Suprapubic skin (tissue), 4 donors: ENCODE measurements around the gene SOAT1. TPM values are rescaled to one million over a fixed set of nuclear protein-coding genes. Genes with fewer than 3 reads are reported as not detected.

Experiments used
- DNase-seq, 2 donors: peaks; one replicate each; pipeline ENCODE4 v3.0.0-alpha.2; 2019; ENCODE audit warnings: low spot score in 2 of 2
- H3K27ac ChIP-seq: fragments of 200-600 bp; sonication (generic); one replicate; pipeline ENCODE4 v1.5.1; 2019
- H3K27me3 ChIP-seq: fragments of 200-600 bp; sonication (generic); one replicate; pipeline ENCODE4 v1.5.1; 2019
- H3K36me3 ChIP-seq: fragments of 200-600 bp; sonication (generic); one replicate; pipeline ENCODE4 v1.5.1; 2019
- H3K4me1 ChIP-seq: fragments of 200-600 bp; sonication (generic); one replicate; pipeline ENCODE4 v1.5.1; 2019
- H3K4me3 ChIP-seq: fragments of 200-600 bp; sonication (generic); one replicate; pipeline ENCODE4 v1.5.1; 2019; ENCODE audit warnings: mild to moderate bottlenecking
- H3K9me3 ChIP-seq: fragments of 200-600 bp; sonication (generic); one replicate; pipeline ENCODE4 v1.5.1; 2019
- EP300 ChIP-seq: sonication (generic); formaldehyde crosslinking; IDR thresholded peaks from one replicate; pipeline ENCODE4 v1.6.1; 2017; ENCODE audit warnings: antibody characterized with exemption
- POLR2A ChIP-seq, 2 donors: fragments of 450-650 bp; IDR thresholded peaks; one replicate each; pipeline ENCODE4 v1.6.1; 2017; ENCODE audit warnings: antibody characterized with exemption in 2 of 2, mild to moderate bottlenecking in 2 of 2, moderate library complexity in 2 of 2
- POLR2AphosphoS5 ChIP-seq, 3 donors: sonication (generic); formaldehyde crosslinking; IDR thresholded peaks; one replicate each; pipeline ENCODE4 v1.6.1; 2017; ENCODE audit warnings: antibody characterized with exemption in 3 of 3
- WGBS: methylation state at CpG from one replicate; pipeline ENCODE4 v1.1.5; 2018; 5-methylcytosine and 5-hydroxymethylcytosine counted together
- total RNA-seq, 4 donors: library from RNA; depleted of rRNA; stranded (reverse); fragments of >200 nt; gene quantifications; one replicate each; pipeline ENCODE4 v1.1.0, GENCODE V29; 2016
- TF ChIP-seq, protein P1 (sequence below), 2 donors: fragments of 200-600 bp in 1 of 2; fragments of 450-650 bp in 1 of 2; sonication (generic) in 1 of 2; IDR thresholded peaks; one replicate each; pipeline ENCODE4 v1.5.1; 2016 to 2019; ENCODE audit warnings: antibody characterized with exemption in 2 of 2, mild to moderate bottlenecking in 1 of 2, moderate library complexity in 1 of 2

Gene SOAT1
- total RNA-seq, 4 donors from 2014 or later: 13.7 to 39.9 (median 23.1) TPM

DNA sequence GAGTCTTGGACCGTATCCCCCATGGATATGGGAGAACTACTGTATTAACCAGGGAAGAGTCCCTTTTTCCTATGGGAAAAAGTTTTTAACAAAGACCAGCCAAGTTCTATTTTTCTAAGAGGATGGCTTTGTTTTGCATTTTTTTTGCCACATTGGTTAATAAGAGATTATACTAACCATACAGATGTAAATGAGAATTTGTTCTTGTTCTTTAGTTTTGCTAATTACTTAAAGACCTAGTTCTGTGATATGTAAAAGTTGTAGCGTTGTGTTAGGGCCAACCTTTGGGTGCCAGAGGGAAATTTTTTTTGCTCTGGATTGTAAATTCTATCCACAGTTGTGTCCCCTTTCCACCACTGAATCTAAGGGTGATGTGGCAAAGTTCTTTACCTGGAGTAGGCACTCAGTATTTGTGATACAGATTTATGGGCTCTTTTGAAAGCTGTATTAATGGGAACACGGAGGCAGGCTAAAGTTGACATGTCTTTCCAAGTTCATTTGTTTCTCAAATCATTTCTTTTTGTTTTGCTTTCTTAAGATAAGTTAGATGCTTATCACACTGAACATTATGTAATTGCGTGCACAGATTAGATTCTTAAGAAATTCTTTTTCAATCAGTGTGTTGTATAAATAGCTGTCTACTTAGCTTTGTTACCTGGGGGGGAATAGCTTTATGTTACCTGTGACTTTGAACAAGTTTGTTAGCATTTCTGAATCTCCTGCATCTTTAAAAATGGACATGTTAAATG, 2.9 kb downstream of the SOAT1 start:
- Histone ChIP-seq H3K9me3 (no peaks in the 10 kb centered on the region), H3K4me3 (no peak overlapping the region), H3K27ac (no peak overlapping the region), H3K27me3 (no peaks in the 10 kb centered on the region), H3K4me1 (peaks cover 18% of the 10 kb centered on the region), H3K36me3 (no peaks in the 10 kb centered on the region)
- TF ChIP-seq POLR2A (IDR thresholded peaks at IDR 0.05) (no peak), POLR2AphosphoS5 (IDR thresholded peaks at IDR 0.05) (no peak), EP300 (no peak)
- TF ChIP-seq, protein P1, sequence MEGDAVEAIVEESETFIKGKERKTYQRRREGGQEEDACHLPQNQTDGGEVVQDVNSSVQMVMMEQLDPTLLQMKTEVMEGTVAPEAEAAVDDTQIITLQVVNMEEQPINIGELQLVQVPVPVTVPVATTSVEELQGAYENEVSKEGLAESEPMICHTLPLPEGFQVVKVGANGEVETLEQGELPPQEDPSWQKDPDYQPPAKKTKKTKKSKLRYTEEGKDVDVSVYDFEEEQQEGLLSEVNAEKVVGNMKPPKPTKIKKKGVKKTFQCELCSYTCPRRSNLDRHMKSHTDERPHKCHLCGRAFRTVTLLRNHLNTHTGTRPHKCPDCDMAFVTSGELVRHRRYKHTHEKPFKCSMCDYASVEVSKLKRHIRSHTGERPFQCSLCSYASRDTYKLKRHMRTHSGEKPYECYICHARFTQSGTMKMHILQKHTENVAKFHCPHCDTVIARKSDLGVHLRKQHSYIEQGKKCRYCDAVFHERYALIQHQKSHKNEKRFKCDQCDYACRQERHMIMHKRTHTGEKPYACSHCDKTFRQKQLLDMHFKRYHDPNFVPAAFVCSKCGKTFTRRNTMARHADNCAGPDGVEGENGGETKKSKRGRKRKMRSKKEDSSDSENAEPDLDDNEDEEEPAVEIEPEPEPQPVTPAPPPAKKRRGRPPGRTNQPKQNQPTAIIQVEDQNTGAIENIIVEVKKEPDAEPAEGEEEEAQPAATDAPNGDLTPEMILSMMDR (IDR thresholded peaks at IDR 0.05): no peak
- no peak for DNase-seq
- WGBS: 70% methylated on average over 4 of the region's 4 CpGs

DNA sequence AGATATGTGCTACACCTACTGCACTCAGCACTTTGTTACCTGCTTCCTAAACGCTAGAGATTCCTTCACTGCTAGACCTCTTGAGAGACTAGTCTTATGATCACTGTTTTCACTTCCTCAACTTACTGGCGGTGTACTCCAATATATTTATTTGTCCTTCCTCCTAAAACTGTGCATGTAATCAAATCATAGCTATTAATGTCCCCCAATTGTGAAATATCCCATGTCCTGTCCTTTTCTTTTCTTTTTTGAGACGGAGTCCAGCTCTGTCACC, 3.4 kb downstream of the SOAT1 start:
- Histone ChIP-seq H3K9me3 (no peaks in the 10 kb centered on the region), H3K27me3 (no peaks in the 10 kb centered on the region), H3K27ac (no peak overlapping the region), H3K4me3 (no peak overlapping the region), H3K4me1 (peaks cover 18% of the 10 kb centered on the region), H3K36me3 (no peaks in the 10 kb centered on the region)
- no peak for DNase-seq
- TF ChIP-seq EP300 (no peak), POLR2AphosphoS5 (IDR thresholded peaks at IDR 0.05) (no peak), POLR2A (IDR thresholded peaks at IDR 0.05) (no peak)
- TF ChIP-seq, protein P1 (IDR thresholded peaks at IDR 0.05): no peak
- 87% methylated on average over 3 of the region's 3 CpGs for WGBS

- no peak for DNase-seq
- TF ChIP-seq, protein P1 (IDR thresholded peaks at IDR 0.05): no peak
- TF ChIP-seq POLR2AphosphoS5 (IDR thresholded peaks at IDR 0.05): no peak
- no peak for TF ChIP-seq EP300
- TF ChIP-seq POLR2A (IDR thresholded peaks at IDR 0.05): no peak
- H3K9me3 ChIP-seq: no peaks in the 10 kb centered on the region
- 88% methylated on average over 3 of the region's 3 CpGs for WGBS
- no peaks in the 10 kb centered on the region for H3K36me3 ChIP-seq
- H3K27ac ChIP-seq: no peak overlapping the region
- H3K4me3 ChIP-seq: no peak overlapping the region
- peaks cover 13% of the 10 kb centered on the region for H3K4me1 ChIP-seq
- no peaks in the 10 kb centered on the region for H3K27me3 ChIP-seq
Measured at GRCh38 chr1:179298952-179299351, 5.4 kb downstream of the SOAT1 start.

DNA sequence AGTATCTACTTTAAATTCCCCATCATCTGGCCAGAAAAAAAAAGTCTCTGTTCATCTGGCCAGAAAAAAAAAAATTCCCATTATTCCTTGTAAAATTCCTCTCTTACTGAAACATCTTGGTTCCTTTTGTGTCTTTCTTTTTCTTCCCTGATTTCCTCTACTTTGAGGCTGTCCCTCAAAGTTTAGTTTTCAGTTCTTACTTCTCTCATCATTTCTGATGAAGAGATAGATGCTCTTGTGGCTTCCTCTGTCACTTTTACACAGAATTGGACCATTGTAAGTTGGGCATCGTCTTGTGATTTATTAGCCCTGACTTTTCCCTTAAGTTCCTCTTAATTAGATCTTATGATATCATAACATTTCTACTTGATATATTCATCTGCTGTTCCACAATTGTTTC, 6.5 kb downstream of the SOAT1 start:
- 48% methylated on average over 1 of the region's 1 CpG for WGBS
- Histone ChIP-seq H3K9me3 (no peaks in the 10 kb centered on the region), H3K4me3 (no peak overlapping the region), H3K27ac (no peak overlapping the region), H3K27me3 (no peaks in the 10 kb centered on the region), H3K4me1 (peaks cover 5% of the 10 kb centered on the region), H3K36me3 (no peaks in the 10 kb centered on the region)
- TF ChIP-seq, protein P1 (IDR thresholded peaks at IDR 0.05): no peak
- TF ChIP-seq EP300 (no peak), POLR2A (IDR thresholded peaks at IDR 0.05) (no peak), POLR2AphosphoS5 (IDR thresholded peaks at IDR 0.05) (no peak)
- no peak for DNase-seq

DNA sequence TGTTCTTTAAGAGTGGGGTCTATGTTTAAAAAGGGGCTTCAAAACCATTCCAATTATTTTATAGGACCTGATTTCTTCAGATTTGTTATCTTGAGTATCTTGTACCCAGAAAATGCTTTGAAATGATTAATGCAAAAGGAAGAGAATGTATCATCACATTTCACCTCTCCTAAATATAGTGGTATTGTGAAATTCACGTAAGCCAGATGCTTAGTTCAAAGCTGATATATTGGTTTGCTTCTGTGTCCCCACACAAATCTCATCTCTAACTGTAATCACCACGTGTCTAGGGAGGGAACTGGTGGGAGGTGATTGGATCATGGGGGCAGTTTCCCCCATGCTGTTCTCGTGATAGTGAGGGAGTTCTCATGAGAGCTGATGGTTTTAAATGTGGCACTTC, 8.5 kb downstream of the SOAT1 start:
- no peaks in the 10 kb centered on the region for H3K9me3 ChIP-seq
- WGBS: 97% methylated on average over 3 of the region's 3 CpGs
- peaks cover 1% of the 10 kb centered on the region for H3K36me3 ChIP-seq
- no peak overlapping the region for H3K4me3 ChIP-seq
- H3K4me1 ChIP-seq: no peaks in the 10 kb centered on the region
- H3K27me3 ChIP-seq: no peaks in the 10 kb centered on the region
- no peak overlapping the region for H3K27ac ChIP-seq
- no peak for DNase-seq
- TF ChIP-seq POLR2AphosphoS5 (IDR thresholded peaks at IDR 0.05) (no peak), POLR2A (IDR thresholded peaks at IDR 0.05) (no peak), EP300 (no peak)
- TF ChIP-seq, protein P1 (IDR thresholded peaks at IDR 0.05): no peak
